ENCODE measurements around the gene ATP6AP1.

ATP6AP1 gene

DNA sequence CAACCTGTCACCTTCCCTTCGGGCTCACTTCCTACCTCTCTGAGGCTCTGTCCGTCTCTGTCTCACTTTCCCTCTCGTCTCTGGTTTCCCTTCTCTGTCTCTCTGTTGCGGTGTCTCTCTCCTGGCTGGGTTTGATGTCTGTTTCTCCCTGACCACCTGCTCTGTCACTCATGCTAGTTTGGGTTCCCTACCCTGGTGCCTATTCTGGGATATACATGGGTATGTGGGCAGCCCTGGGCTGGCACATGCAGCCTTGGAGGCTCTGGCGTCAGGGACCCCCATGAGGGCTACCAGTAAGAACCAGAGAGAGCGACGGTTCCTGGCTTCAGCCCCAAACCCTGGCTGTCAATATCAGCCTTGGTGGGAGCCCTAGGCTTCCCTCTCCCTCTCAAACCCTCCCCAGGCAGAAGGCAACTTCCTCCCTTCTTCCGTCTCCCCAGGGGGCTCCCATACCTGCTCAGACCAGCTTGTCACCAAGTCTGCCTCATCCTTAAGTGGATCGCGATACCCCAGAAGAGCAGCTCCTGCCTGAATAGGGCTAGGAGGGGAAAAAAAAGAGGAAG lies 19.7 kb upstream of the ATP6AP1 start:
- H3K27me3 Mint-ChIP-seq = no peaks in the 10 kb centered on the region

DNA sequence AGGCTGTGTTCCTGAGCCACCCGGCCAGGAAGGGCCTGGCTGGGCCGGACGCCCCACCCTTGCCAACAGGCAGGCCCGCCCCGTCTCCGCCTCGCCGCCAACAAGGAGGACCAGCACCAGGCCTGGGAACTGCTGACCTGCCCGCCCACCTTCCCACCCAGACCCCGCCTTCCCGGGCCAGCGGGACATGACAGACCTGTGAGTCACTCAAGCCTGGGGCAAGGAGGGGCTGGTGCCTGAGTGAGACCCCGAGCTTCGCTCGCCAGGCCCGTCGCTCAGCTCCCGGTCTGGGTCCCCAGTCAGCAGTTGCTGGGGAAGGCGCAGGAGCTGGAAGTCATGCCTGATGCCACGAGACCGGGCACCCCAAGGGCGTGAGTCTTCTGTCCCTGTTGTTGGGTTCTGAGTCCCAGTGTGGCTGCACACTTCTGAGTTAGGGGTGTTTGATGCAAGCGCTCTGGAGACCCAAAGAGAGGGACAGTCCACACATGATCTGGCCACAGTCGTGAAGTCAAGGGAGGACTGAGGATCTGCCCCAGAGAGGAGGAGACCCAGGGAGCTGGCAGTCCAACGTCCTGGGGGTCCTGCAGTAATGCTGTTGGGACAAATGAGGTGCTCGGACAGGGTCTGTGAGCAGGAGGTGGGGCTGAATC lies 19.1 kb upstream of the ATP6AP1 start, which contains the start of gene DNASE1L1:
Gene DNASE1L1 (minus strand): TSS at position 33 of the 650 bp plus-strand sequence. CDS start 3,686 bp downstream, outside the sequence.
- H3K27ac Mint-ChIP-seq = peak within 1 kb of the TSS; percentile 90 to 92
- peaks cover 27% of the 10 kb centered on the region for H3K4me1 Mint-ChIP-seq
- no peaks in the 10 kb centered on the region for H3K27me3 Mint-ChIP-seq
- peak within 1 kb of the TSS; percentile 77 to 81 for H3K4me3 Mint-ChIP-seq
- peak in 1 of 2 donors; percentile 31 for DNase-seq
- H3K9me3 Mint-ChIP-seq = no peaks in the 10 kb centered on the region
- peak; percentile 25 for ATAC-seq

More for the DNA sequence above, 19.7 kb upstream of the ATP6AP1 start:
- peak overlapping the region; percentile 77 to 81 for H3K4me3 Mint-ChIP-seq
- peaks cover 27% of the 10 kb centered on the region for H3K4me1 Mint-ChIP-seq
- ATAC-seq = no peak
- peak overlapping the region in 1 of 2 donors; percentile 92 for H3K27ac Mint-ChIP-seq
- no peaks in the 10 kb centered on the region for H3K9me3 Mint-ChIP-seq
- no peak for DNase-seq

DNA sequence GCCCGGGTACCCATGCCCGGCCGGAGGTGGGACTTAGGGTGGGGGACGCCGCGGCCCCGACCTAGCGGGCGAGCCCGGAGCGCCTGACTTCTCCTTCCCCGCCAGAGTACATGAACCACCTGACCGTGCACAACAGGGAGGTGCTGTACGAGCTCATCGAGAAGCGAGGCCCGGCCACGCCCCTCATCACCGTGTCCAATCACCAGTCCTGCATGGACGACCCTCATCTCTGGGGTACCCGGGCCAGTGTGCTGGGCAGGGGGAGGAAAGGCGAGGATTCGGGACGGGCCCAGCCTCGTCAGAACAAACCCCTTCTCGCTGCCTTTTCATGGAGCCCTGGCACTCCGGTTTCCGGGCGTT lies 16.5 kb upstream of the ATP6AP1 start:
- ATAC-seq (peak; percentile 85), DNase-seq (peak in 1 of 2 donors; percentile 58)
- Mint-ChIP-seq H3K4me3 (peak overlapping the region; percentile 77 to 89), H3K4me1 (peaks cover 35% of the 10 kb centered on the region), H3K27ac (peak overlapping the region; percentile 48 to 65), H3K27me3 (no peaks in the 10 kb centered on the region), H3K9me3 (no peaks in the 10 kb centered on the region)

DNA sequence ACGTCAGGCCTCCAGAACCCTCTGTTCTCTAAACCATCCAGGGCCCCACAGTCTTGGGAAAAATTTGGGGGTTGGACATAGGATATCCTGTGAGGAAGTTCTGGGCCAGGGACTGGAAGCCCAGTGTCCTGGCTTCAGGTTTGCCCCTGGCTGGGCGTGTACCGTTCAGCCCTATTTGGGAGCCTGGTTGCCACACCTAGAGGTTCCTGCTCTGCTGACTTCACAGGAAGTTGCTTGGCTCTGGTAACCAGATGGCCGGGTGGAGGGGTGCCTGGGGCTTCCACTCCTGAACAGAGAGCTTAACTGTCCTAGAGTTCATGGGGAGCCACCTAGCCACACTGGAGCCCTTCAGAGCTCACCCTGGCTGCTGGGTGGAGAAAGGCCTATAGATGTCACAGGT lies 16.0 kb upstream of the ATP6AP1 start:
- DNase-seq = peak in 1 of 2 donors; percentile 30
- no peaks in the 10 kb centered on the region for H3K9me3 Mint-ChIP-seq
- peak overlapping the region; percentile 48 to 86 for H3K27ac Mint-ChIP-seq
- peak; percentile 58 for ATAC-seq
- no peaks in the 10 kb centered on the region for H3K27me3 Mint-ChIP-seq
- H3K4me3 Mint-ChIP-seq = peak overlapping the region; percentile 77 to 89
- H3K4me1 Mint-ChIP-seq = peaks cover 36% of the 10 kb centered on the region

DNA sequence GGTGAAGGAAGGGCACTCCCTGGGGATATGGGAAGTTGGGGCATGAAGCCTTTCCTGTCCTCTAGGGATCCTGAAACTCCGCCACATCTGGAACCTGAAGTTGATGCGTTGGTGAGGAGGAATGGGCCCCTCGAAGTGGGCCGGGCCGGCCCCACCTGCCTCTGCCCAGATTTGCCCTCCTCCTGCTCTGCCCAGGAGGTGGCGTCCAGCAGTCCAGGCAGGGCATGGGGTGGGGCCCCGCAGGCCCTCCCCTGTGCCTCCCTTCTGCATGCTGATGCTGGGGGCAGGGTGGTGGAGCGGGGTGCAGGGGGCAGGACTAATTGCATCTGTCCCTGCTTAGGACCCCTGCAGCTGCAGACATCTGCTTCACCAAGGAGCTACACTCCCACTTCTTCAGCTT lies 15.3 kb upstream of the ATP6AP1 start:
- no peak for ATAC-seq
- no peak overlapping the region for H3K27ac Mint-ChIP-seq

DNA sequence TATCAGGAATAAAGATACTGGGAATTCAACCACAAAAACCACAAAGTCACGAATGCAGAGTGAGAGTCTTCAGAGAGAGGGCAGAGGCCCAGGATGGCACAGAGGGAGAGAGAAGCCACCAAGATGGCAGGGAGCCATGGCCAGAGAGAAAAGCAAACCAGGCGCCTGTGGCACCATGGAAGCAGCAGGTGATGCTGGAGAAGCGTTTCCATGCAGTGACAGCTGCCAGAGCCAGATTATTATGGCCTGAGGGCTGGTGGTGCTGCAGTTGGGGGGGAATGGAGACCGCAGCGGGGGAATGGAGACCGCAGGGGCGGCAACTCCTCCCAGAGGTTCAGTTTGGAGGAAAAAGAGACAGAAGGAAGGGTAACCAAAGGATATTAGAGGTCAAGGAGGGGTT lies 11.3 kb upstream of the ATP6AP1 start:
- DNase-seq = no peak
- Mint-ChIP-seq H3K27ac (no peak overlapping the region), H3K9me3 (no peaks in the 10 kb centered on the region), H3K4me3 (no peak overlapping the region), H3K27me3 (no peaks in the 10 kb centered on the region), H3K4me1 (peaks cover 32% of the 10 kb centered on the region)
- no peak for ATAC-seq

More for the DNA sequence above, 15.3 kb upstream of the ATP6AP1 start:
- Mint-ChIP-seq H3K4me3 (peak overlapping the region in 1 of 2 donors; percentile 77), H3K4me1 (peaks cover 36% of the 10 kb centered on the region), H3K27me3 (no peaks in the 10 kb centered on the region), H3K9me3 (no peaks in the 10 kb centered on the region)
- no peak for DNase-seq

DNA sequence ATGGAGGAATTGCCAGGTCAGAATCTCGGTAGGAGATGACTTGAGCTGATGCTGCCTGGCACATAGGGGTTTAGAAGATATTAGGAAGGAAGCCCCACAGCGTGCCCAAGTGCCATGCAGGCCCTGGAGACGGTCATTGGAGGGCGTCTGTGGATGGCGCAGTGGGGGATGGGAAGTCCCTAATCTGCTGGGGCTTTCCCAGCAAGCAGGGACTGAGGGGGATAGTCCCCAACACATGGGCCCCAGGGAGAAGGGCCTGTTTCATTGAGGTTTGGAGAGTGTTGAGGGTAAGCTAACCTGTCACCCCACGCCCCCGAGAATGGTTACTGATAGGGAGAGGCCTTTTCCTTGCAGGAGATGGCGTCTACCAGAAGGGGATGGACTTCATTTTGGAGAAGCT lies 9.3 kb upstream of the ATP6AP1 start:
- no peaks in the 10 kb centered on the region for H3K27me3 Mint-ChIP-seq
- no peak for DNase-seq
- no peaks in the 10 kb centered on the region for H3K9me3 Mint-ChIP-seq
- no peak overlapping the region for H3K27ac Mint-ChIP-seq
- H3K4me1 Mint-ChIP-seq = peaks cover 23% of the 10 kb centered on the region
- ATAC-seq = peak; percentile 64
- peak overlapping the region; percentile 31 to 40 for H3K4me3 Mint-ChIP-seq

DNA sequence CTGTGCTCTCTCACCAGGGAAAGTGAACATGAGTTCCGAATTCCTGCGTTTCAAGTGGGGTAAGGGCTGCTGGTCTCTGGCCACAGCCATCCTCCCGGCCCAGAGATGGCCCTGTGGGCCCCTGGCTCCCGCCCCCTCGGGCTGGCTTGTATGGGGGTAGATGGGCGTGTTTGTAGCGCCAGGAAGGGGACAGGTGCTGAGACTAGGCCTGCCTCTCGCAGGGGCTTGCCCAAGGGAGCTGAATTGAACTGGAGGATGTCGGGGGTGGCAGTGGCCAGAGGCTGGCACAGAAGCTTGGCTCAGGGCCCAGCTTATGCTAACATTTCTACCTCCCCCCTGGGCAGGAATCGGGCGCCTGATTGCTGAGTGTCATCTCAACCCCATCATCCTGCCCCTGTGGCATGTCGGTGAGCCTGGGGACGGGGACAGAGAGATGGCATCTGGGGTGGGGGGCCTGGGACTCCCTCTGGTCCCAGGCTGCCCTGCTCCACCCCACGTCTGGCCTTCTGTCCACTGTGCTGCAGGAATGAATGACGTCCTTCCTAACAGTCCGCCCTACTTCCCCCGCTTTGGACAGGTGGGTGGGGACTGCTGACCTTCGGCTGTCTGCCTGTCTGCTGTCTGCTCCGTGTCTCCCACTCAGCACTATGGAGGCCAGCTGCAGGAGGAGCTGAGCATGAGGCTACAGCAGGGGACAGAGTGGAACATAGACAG lies 8.6 kb upstream of the ATP6AP1 start:
- DNase-seq (no peak), ATAC-seq (no peak)
- Mint-ChIP-seq H3K27ac (no peak overlapping the region), H3K27me3 (no peaks in the 10 kb centered on the region), H3K9me3 (no peaks in the 10 kb centered on the region), H3K4me1 (peaks cover 23% of the 10 kb centered on the region), H3K4me3 (no peak overlapping the region)

DNA sequence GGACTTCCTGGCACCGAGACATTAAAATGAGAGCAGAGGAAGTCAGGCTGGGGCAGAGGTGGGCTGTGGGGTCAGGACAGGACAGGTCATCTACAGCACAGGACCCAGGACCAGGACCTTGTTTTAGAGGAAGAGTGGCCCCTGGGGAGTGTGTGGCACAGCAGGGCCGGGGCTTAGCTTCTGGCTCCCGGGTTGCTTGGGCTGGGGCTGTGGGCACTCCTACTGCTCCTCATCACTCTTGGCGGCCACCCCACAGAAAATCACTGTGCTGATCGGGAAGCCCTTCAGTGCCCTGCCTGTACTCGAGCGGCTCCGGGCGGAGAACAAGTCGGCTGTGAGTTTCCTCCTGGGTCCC lies 8.1 kb upstream of the ATP6AP1 start:
- Mint-ChIP-seq H3K4me3 (no peak overlapping the region), H3K4me1 (peaks cover 23% of the 10 kb centered on the region), H3K27ac (no peak overlapping the region), H3K9me3 (no peaks in the 10 kb centered on the region), H3K27me3 (no peaks in the 10 kb centered on the region)
- DNase-seq (no peak), ATAC-seq (no peak)

DNA sequence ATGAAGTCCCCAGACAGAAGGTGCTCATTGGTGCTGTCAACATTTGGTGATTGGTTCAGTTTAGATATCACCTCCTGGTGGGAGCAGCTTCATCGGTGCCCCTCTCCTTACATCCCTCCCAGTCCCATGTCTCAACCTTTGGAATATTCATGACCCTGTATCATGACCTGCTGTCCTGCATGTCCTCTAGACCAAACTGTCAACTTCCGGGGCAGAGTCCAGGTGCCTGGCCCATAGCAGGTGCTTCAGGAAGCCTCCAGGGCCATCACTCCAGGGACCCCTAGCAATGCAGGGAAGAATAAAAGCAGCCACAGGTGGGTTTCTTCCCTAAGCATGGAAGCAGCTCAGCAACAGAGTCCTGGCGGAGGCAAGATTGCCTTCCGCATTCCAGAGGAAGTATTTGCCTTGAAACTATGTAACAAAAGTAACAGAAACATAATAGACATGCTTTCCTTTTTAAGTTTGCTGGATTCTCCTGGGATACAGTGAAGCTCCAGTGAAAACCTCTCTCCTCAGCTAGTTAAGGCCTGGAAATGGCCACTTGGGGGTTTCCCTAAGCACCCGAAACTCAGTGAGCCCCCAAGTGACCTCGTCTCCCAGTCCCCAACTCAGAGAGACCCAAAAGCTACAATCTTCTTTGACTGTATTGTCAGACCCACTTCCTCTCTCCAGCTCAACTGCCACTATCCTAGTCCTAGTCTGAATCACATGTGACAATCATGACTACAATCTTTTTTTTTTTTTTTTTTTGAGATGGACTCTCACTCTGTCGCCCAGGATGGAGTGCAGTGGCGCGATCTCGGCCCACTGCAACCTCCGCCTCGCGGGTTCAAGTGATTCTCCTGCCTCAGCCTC lies 1.3 kb upstream of the ATP6AP1 start:
- Mint-ChIP-seq H3K27ac (no peak overlapping the region), H3K9me3 (no peaks in the 10 kb centered on the region), H3K4me3 (peak overlapping the region; percentile 84 to 86), H3K4me1 (peaks cover 24% of the 10 kb centered on the region), H3K27me3 (no peaks in the 10 kb centered on the region)
- DNase-seq (no peak), ATAC-seq (no peak)

DNA sequence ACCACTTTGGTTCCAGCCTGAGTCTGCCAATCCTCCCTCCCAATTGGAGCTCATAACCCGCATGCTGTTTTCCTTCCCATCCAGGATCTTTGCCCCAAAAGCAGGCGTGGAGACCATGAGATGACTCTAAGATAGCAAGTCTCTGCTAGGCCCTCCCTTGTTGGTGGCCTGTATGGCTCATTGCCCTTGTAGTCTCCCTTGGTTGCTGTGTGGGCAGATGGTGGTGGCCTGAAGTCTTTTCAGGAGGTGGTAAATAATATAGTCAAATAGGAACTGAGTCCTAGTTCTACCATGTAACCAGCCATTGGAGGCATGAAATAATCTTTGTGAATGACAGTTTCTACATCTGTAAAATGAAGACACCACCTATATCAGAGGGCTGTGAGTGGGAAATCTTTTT lies 1.2 kb downstream of the ATP6AP1 start:
- H3K9me3 Mint-ChIP-seq = no peaks in the 10 kb centered on the region
- peak overlapping the region; percentile 84 to 86 for H3K4me3 Mint-ChIP-seq
- no peak for DNase-seq
- peaks cover 30% of the 10 kb centered on the region for H3K4me1 Mint-ChIP-seq
- ATAC-seq = no peak
- peak overlapping the region in 1 of 2 donors; percentile 74 for H3K27ac Mint-ChIP-seq
- H3K27me3 Mint-ChIP-seq = no peaks in the 10 kb centered on the region

DNA sequence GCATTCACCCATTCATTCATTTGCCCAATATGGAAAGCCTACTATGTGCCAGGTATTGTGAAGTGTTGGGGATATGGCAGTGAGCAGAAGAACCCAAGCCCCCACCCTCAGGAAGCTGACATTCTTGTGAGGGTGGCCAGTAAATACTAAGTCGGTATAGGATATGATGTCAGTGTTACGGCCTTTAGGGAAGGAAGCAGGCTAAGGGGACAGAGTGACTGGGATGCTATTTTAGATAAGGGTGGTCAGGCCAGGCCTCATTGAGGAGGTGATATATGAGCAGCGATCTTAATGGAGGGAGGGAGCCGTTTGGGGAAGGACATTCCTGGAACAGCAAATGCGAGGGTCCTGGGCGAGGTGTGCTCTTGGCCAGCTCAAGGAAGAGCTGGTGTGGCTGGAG lies 2.0 kb downstream of the ATP6AP1 start:
- no peak for DNase-seq
- Mint-ChIP-seq H3K9me3 (no peaks in the 10 kb centered on the region), H3K4me3 (peak overlapping the region in 1 of 2 donors; percentile 36)

DNA sequence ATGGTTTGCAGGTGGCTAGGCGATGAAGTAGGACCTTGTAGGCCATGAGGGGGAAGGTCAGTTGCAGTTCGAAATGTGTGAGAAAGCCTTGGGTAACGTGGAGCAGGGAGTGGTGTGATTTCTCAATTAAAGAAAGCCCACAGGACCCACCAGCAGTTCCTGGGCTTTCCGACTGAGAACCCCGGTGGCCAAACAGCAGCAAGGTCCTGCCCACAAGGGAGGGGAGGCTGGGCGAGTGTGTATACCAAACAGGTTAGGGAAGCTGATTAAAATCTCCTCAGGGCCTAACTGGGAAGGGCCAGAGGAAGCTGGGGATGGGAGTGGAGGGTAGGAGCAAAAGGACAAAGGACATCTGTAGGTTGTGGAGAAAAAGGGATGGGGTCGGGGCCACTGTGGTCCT lies 2.4 kb downstream of the ATP6AP1 start:
- H3K4me1 Mint-ChIP-seq = peaks cover 34% of the 10 kb centered on the region
- peak overlapping the region in 1 of 2 donors; percentile 36 for H3K4me3 Mint-ChIP-seq
- ATAC-seq (no peak), DNase-seq (no peak)
- no peaks in the 10 kb centered on the region for H3K27me3 Mint-ChIP-seq
- H3K27ac Mint-ChIP-seq = peak overlapping the region in 1 of 2 donors; percentile 61
- H3K9me3 Mint-ChIP-seq = no peaks in the 10 kb centered on the region

More for the DNA sequence above, 2.0 kb downstream of the ATP6AP1 start:
- H3K27me3 Mint-ChIP-seq = no peaks in the 10 kb centered on the region
- H3K4me1 Mint-ChIP-seq = peaks cover 30% of the 10 kb centered on the region
- no peak for ATAC-seq
- H3K27ac Mint-ChIP-seq = peak overlapping the region in 1 of 2 donors; percentile 61

DNA sequence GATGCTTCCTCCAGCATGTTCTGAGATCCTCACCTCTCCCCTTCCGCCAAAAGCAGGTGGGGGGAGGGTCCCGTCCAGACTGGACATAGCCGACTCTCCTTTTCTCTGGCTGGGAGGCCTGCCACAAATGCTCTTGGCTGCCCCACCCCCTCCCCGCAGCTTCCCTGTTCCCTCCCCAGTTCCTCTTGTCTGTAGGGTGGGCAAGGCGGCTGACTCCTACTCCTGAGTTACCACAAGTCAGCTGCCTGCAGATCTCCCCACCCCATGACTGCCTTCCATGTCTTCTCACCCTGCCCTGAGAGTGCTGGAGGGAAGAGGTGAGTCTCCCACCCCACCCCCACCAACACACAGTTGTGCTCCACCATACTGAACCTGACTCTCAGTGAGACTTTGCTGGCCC lies 2.9 kb downstream of the ATP6AP1 start:
- ATAC-seq = no peak
- Mint-ChIP-seq H3K27me3 (no peaks in the 10 kb centered on the region), H3K27ac (no peak overlapping the region), H3K4me3 (no peak overlapping the region), H3K4me1 (peaks cover 39% of the 10 kb centered on the region), H3K9me3 (no peaks in the 10 kb centered on the region)
- DNase-seq = no peak

DNA sequence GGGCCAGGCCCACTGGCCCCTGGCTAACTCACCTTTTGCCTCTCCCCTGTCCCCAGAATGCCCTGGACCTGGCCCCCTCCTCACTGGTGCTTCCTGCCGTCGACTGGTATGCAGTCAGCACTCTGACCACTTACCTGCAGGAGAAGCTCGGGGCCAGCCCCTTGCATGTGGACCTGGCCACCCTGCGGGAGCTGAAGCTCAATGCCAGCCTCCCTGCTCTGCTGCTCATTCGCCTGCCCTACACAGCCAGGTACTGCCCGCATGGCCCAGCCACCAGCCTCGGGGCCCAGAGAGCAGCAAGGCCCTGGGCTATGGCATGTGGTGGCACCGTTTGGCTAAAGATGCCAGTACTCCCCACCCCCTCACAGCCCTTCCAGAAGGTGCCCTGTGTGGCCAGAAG lies 3.7 kb downstream of the ATP6AP1 start:
- peaks cover 40% of the 10 kb centered on the region for H3K4me1 Mint-ChIP-seq
- no peaks in the 10 kb centered on the region for H3K27me3 Mint-ChIP-seq
- H3K9me3 Mint-ChIP-seq = no peaks in the 10 kb centered on the region
- no peak overlapping the region for H3K27ac Mint-ChIP-seq
- H3K4me3 Mint-ChIP-seq = no peak overlapping the region
- ATAC-seq (no peak), DNase-seq (no peak)

Data from stimulated activated naive CD8-positive, alpha-beta T cell treated with anti-CD3 and anti-CD28 coated beads, Interleukin-15, amount 100 ng/mL, for 72 hours (primary cell).